K562 (cell line): ENCODE measurements around the gene SLC25A14. TPM values are rescaled to one million over a fixed set of nuclear protein-coding genes. Genes with fewer than 3 reads are reported as not detected.

Experiments
- CGGBP1 ChIP-seq: fragments of 250-450 bp; sonication (Bioruptor Pico); IDR thresholded peaks from 2 replicates; pipeline ENCODE4 v1.9.0; 2021; ENCODE audit warnings: mild to moderate bottlenecking
- FOXK2 ChIP-seq, 2 experiments: fragments of 450-650 bp; IDR thresholded peaks in 1 of 2; conservative IDR thresholded peaks in 1 of 2; 2 replicates each; pipeline ENCODE4 v1.6.1; 2016; ENCODE audit warnings: low read depth in 2 of 2, mild to moderate bottlenecking in 1 of 2
- JUNB ChIP-seq: fragments of 450-650 bp; formaldehyde crosslinking; conservative IDR thresholded peaks from 2 replicates; pipeline ENCODE4 v1.4.0; 2020; ENCODE audit warnings: mild to moderate bottlenecking
- KDM5B ChIP-seq: fragments of 200-600 bp; sonication (generic); IDR thresholded peaks from 2 replicates; pipeline ENCODE4 v1.6.1; 2012; ENCODE audit warnings: low read depth, mild to moderate bottlenecking, moderate library complexity, low read length, control low read depth, inconsistent platforms; ENCODE audit not compliant: insufficient replicate concordance
- MCM5 ChIP-seq: fragments of 450-650 bp; IDR thresholded peaks from 2 replicates; pipeline ENCODE4 v1.6.1; 2016; ENCODE audit warnings: low read depth
- MGA ChIP-seq: fragments of 450-650 bp; IDR thresholded peaks from 2 replicates; pipeline ENCODE4 v1.6.1; 2016; ENCODE audit warnings: mild to moderate bottlenecking, moderate library complexity
- PKNOX1 ChIP-seq: fragments of 450-650 bp; IDR thresholded peaks from 2 replicates; pipeline ENCODE4 v1.6.1; 2016
- SMC3 ChIP-seq: conservative IDR thresholded peaks from 2 replicates; pipeline ENCODE4 v1.6.1; 2011; ENCODE audit warnings: low read depth, low read length, improper control_type of control experiment; ENCODE audit not compliant: insufficient read depth
- STAG1 ChIP-seq: sonication (generic); formaldehyde crosslinking; IDR thresholded peaks from 2 replicates; pipeline ENCODE4 v1.5.0; 2020; ENCODE audit warnings: missing genetic modification reagents, borderline replicate concordance
- TFAP4 ChIP-seq: sonication (generic); formaldehyde crosslinking; IDR thresholded peaks from 2 replicates; pipeline ENCODE4 v1.8.0; 2022; ENCODE audit warnings: missing genetic modification reagents, mild to moderate bottlenecking, moderate library complexity, borderline replicate concordance
- polyA plus RNA-seq, 8 experiments: library from polyadenylated mRNA; depleted of rRNA in 4 of 8; stranded (reverse) in 5 of 8; unstranded in 3 of 8; fragments of >200 nt; fragmentation: Nextera tagmentation in 2 of 8; fragmentation: Illumina TruSeq in 1 of 8; extraction: Ambion mirVana in 2 of 8; extraction: Trizol in 1 of 8; gene quantifications; 2 replicates each; pipeline versions ENCODE4 v1.2.1 to v1.2.3, GENCODE V29; 2011 to 2014; ENCODE audit warnings: inconsistent platforms in 1 of 8, missing spikeins in 1 of 8
- total RNA-seq, 7 experiments: library from RNA; depleted of rRNA in 6 of 7; stranded (reverse); fragments of >200 nt in 6 of 7; fragmentation: Illumina TruSeq in 2 of 7; extraction: Trizol in 2 of 7; gene quantifications; 2 replicates each; pipeline versions ENCODE4 v1.2.1 to v1.2.3, GENCODE V29; 2011 to 2021; ENCODE audit warnings: low replicate concordance in 1 of 7
- TF ChIP-seq, protein P1 (sequence below), 2 experiments: fragments of 450-650 bp; IDR thresholded peaks; 2 replicates each; pipeline ENCODE4 v1.6.1; 2016
- TF ChIP-seq, protein P2 (sequence below): sonication (generic); formaldehyde crosslinking; IDR thresholded peaks from 2 replicates; pipeline ENCODE4 v1.9.0; 2022; ENCODE audit warnings: mild to moderate bottlenecking, missing genetic modification reagents

The SLC25A14 gene
- total and polyA plus RNA-seq, 9 of the 15 experiments (the other 6 are each of a cell fraction or from before 2014, with no cell fraction given), result 9.5 to 33.3 (median 15.8) TPM

GRCh38 chrX:130330706-130331105 lies 9.0 kb upstream of the SLC25A14 start (continued):
- peak; percentile 40; the same call in 1 of the 2 replicates for TF ChIP-seq SMC3
- TF ChIP-seq JUNB (CRISPR knock-in tag), result no peak
- peak; percentile 43 for TF ChIP-seq TFAP4
- peak; percentile 69; the same call in 1 of the 2 replicates for TF ChIP-seq MGA
- TF ChIP-seq KDM5B, result no peak
- TF ChIP-seq, protein P1, sequence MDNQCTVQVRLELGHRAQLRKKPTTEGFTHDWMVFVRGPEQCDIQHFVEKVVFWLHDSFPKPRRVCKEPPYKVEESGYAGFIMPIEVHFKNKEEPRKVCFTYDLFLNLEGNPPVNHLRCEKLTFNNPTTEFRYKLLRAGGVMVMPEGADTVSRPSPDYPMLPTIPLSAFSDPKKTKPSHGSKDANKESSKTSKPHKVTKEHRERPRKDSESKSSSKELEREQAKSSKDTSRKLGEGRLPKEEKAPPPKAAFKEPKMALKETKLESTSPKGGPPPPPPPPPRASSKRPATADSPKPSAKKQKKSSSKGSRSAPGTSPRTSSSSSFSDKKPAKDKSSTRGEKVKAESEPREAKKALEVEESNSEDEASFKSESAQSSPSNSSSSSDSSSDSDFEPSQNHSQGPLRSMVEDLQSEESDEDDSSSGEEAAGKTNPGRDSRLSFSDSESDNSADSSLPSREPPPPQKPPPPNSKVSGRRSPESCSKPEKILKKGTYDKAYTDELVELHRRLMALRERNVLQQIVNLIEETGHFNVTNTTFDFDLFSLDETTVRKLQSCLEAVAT (IDR thresholded peaks at IDR 0.05), result 0 out of 4 replicates have a peak, but pooled peaks of 1 of the 2 experiments have one; percentile 30
- TF ChIP-seq, protein P2, sequence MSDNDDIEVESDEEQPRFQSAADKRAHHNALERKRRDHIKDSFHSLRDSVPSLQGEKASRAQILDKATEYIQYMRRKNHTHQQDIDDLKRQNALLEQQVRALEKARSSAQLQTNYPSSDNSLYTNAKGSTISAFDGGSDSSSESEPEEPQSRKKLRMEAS (CRISPR knock-in tag), result peak; percentile 67
- no peak for TF ChIP-seq CGGBP1 (CRISPR knock-in tag)
- no peak for TF ChIP-seq MCM5
- TF ChIP-seq STAG1, result peak; percentile 67; the same call in 1 of the 2 replicates
- peak in 1 of 2 experiments; percentile 40; a peak in 1 of 4 replicates for TF ChIP-seq FOXK2 (conservative IDR thresholded peaks at IDR 0.05 in 1 of 2, IDR thresholded peaks at IDR 0.05 in 1 of 2; ENCODE audit: low read depth in 2 of 2)
- TF ChIP-seq PKNOX1, result peak; percentile 40; the same call in 1 of the 2 replicates
